Upper lobe of left lung (tissue), 4 donors: Measurements from ENCODE around the gene THNSL1.

Experiments
- EP300 ChIP-seq, 4 donors: sonication (generic); formaldehyde crosslinking; IDR thresholded peaks; one replicate each; pipeline ENCODE4 v1.5.1; 2017; ENCODE audit warnings: antibody characterized with exemption in 4 of 4, control low read depth in 2 of 4
- POLR2AphosphoS5 ChIP-seq, 2 donors: sonication (generic); formaldehyde crosslinking; IDR thresholded peaks; one replicate each; pipeline ENCODE4 v1.5.1; 2017; ENCODE audit warnings: antibody characterized with exemption in 2 of 2
- TF ChIP-seq, protein P1 (sequence below), 6 experiments: fragments of 450-650 bp in 4 of 6; fragments of 200-600 bp in 2 of 6; sonication (generic) in 2 of 6; IDR thresholded peaks; one replicate each; pipeline ENCODE4 v1.5.1; 2016 to 2019; ENCODE audit warnings: antibody characterized with exemption in 6 of 6

DNA sequence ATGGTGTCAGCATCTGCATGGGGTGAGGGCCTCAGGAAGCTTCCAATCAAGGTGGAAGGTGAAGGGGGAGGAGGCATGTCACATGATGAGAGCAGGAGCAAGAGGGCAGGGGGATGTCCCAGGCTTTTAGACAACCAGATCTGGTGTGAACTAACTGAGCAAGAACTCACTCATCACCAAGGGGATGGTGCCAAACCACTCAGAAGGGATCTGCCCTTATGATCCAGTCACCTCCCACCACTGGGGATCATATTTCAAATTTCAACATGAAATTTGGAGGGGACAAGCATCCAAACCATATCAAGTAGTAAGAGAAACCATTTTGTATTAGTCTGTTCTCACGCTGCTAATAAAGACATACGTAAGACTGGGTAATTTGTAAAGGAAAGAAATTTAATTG, 33.6 kb downstream of the THNSL1 start:
- no peak for TF ChIP-seq POLR2AphosphoS5 (IDR thresholded peaks at IDR 0.05)
- TF ChIP-seq, protein P1, sequence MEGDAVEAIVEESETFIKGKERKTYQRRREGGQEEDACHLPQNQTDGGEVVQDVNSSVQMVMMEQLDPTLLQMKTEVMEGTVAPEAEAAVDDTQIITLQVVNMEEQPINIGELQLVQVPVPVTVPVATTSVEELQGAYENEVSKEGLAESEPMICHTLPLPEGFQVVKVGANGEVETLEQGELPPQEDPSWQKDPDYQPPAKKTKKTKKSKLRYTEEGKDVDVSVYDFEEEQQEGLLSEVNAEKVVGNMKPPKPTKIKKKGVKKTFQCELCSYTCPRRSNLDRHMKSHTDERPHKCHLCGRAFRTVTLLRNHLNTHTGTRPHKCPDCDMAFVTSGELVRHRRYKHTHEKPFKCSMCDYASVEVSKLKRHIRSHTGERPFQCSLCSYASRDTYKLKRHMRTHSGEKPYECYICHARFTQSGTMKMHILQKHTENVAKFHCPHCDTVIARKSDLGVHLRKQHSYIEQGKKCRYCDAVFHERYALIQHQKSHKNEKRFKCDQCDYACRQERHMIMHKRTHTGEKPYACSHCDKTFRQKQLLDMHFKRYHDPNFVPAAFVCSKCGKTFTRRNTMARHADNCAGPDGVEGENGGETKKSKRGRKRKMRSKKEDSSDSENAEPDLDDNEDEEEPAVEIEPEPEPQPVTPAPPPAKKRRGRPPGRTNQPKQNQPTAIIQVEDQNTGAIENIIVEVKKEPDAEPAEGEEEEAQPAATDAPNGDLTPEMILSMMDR (IDR thresholded peaks at IDR 0.05): no peak
- TF ChIP-seq EP300 (IDR thresholded peaks at IDR 0.05): no peak
